Left forelimb (tissue), 1 donor: Measurements from ENCODE around the gene ANKS3.
A peak's percentile ranks its signal among the peaks of the same experiment; 100 is the strongest.

Experiments used
- DNase-seq: peaks from one replicate; pipeline ENCODE4 v3.0.0-alpha.2; 2018; ENCODE audit warnings: low spot score

ANKS3 gene

GRCh38 chr16:4734063-4734729, at the start of gene ANKS3, which contains the start of gene DNAAF8:
TSS of gene ANKS3 (minus strand) at chr16:4734271. CDS start at chr16:4730149, 4,122 bp downstream.
TSS of gene DNAAF8 (plus strand) at chr16:4734537. CDS start at chr16:4736515, 1,978 bp downstream.
- peak; percentile 94 for DNase-seq

- DNase-seq: no peak
These were observed 49.3 kb upstream of the ANKS3 start for GRCh38 chr16:4783251-4783950.

- no peak for DNase-seq
These were observed 46.2 kb upstream of the ANKS3 start for GRCh38 chr16:4780235-4780634.

GRCh38 chr16:4778050-4778392, 44.0 kb upstream of the ANKS3 start:
- DNase-seq: no peak

- DNase-seq: no peak
These were observed 43.4 kb upstream of the ANKS3 start for GRCh38 chr16:4777339-4778049.

- DNase-seq: no peak
These were observed 42.2 kb upstream of the ANKS3 start for GRCh38 chr16:4776141-4776705.

DNA sequence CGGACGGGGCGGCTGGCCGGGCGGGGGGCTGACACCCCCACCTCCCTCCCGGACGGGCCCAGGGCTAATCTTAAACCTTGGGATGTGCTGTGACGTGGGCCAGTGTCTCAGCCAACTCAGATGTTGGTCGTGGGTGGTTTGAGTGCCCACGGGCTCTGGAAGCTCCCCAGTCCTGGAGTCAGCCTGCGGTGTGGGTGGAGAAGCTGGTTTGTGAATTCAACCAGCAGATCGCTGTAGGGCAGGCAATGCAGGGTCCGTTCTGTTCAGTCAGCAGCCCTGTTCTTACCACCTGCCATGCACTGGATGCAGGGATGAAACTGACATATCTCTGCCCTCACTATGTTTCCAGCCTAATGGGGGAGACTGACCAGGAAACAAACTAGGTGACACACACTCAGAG, 40.9 kb upstream of the ANKS3 start:
- DNase-seq: no peak

GRCh38 chr16:4772351-4772750, 38.3 kb upstream of the ANKS3 start:
- DNase-seq: no peak

GRCh38 chr16:4771646-4772045, 37.6 kb upstream of the ANKS3 start:
- no peak for DNase-seq

DNA sequence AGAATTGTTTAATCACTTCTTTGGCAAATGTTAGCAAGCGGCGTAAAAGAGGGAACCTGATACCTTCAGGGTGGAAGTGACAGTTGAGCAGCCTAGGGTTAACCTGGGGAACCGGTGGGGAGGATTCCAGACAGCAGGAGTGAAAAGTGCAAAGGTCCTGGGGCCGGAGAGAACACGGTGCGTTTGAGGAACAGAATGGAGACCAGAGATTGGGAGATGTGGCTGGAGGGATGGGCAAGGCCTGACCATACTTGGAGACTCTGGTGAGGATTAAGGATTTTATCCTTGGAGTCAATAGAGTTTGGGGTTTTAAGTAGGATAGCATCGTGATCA, 35.2 kb upstream of the ANKS3 start:
- no peak for DNase-seq

DNA sequence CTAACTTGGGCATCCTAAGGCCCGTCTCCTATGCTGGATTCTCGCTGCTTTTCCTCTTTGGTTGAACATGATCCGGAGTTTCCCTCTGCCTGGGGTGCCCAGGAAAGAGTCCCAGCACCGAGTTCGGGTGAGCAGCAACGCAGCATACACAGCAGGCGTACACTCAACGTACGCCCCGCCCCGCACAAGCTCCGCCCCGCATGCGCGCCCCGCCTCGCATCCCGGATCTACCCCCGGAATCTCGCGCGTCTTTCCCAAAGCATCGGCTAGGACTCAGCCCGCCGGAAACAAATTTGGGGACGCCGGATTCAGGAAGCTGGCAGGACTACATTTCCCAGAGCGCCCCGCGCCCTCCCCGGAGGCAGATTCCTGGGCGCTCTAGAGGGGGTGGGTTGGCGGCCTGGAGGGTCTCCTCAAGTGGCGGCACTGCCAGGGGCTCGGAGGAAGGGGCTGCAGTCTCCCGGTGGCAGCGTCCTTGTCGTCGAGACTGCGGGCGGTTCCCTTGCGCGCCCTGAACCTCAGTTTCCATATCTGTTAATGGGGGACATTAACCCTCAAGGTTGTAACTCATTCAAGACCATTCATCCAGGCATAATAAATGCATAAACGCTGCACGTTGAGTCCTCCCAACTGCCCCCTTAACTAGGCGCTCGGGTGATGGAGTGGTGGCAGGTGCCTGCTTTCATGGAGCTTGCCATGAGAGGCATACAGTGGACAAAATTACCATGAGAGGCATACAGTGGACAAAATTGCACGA, 34.7 kb upstream of the ANKS3 start:
- peak; percentile 98 for DNase-seq

- no peak for DNase-seq
These were observed 33.9 kb upstream of the ANKS3 start for GRCh38 chr16:4767872-4768548.

DNA sequence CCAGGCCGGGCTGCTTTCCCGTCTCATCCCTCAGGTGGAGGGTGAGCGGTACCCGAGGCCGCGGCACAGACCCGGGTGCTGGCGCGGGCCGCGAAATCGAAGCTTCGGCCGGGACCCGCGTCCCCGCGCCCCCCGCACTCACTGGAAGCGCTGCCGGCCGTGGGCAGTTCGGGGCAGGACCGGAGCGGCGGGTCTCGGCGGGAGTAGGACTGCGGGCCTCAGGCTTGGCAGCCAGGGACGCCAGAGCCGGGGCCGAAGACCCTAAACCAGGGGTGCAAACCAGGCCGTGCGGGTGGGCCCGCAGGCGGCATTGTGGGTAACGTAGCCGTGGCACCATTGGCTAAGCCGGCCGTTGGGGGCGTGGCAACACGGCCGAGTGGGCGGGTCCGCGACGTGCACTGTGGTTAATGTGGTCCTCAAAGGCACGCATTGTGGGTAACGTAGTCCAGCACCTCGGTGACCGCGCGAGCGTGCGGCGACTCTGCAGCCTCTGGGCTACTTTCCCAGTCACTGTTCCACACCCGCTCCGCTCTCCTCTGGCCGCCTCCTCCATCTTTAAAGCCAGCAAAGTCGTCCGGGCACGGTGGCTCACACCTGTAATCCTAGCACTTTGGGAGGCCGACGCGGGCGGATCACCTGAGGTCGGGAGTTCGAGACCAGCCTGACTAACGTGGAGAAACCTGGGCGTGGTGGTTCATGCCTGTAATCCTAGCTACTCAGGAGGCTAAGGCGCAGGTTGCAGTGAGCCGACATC, 33.0 kb upstream of the ANKS3 start, which contains the start of gene ZNF500:
TSS of gene ZNF500 (minus strand) at position 288 of the 754 bp plus-strand sequence. CDS start 1,184 bp downstream, outside the sequence.
- DNase-seq: peak; percentile 98

- no peak for DNase-seq
These were observed 31.7 kb upstream of the ANKS3 start for GRCh38 chr16:4765511-4766474.

DNA sequence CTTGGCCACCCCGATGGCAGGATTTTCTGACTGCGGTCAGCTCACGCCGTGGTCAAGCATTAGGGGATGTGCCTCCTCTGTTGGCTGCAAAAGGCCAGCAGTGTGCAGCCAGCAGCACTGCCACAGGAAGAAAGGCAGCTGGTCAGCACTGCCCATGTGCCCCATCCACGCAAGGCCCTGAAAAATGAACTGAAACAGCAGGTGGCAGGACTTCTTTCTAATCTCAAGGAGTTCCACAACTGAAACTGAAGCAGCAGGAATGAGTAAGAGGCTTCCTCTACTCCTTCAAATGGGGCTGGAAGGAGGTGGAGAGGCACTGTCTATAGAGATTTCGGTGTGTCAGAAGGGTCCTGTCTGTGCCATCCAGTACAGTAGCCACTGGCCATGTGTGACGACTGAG, 29.7 kb upstream of the ANKS3 start:
- no peak for DNase-seq

DNA sequence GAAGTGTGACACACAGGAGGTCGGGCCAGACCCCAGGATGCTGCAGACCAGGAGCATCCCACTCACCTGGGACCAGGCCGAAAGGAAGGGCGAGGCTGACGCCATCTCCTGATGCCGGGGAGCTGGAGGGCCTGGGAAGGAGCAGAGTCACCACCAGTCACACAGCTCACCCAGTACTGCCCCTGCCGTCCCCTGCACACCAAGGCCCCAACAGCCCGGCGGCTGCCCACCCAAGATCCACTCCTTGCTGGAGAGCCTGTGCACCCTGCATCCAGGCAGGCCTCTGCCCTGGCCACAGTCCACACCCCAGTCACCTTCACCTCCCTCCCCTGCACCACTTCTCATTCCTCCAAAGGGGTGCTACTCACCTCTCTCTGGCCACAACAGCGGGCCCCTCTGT, 28.1 kb upstream of the ANKS3 start:
- DNase-seq: no peak

GRCh38 chr16:4760221-4760910, 26.3 kb upstream of the ANKS3 start:
- DNase-seq: no peak

DNA sequence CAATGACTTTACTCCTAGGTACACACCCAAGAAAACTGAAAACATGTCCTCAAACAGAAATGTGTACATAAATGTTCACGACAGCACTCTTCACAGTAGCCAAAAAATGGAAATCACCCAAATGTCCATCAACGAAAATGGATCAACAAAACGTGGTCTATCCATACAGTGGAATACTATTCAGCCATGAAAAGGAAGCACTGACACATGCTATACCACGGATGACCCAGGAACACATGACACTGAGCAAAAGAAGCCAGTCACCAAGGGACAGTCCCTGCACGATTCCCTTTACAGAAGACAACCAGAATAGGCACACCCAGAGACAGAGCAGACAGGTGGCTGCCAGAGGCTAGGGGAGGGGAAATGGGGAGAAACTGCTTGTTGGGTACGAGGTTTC, 21.6 kb upstream of the ANKS3 start:
- no peak for DNase-seq

DNA sequence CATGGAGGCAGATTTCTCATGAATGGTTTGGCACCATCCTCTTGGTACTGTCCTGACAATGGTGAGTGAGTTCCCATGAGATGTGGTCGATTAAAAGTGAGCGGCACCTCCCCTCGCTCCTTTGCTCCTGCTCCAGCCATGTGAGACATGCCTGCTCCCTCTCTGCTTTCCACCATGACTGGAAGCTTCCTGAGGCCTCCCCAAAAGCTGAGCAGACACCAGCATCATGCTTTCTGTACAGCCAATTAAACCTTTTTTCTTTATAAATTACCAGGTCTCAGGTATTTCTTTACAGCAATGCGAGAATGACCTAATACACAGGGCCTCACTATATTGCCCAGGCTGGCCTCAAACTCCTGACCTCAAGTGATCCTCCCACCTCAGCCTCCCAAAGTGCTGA, 20.8 kb upstream of the ANKS3 start:
- no peak for DNase-seq
